GM21528 (cell line): ENCODE results near the gene SPI1.

Experiments used
- ATAC-seq: cut with Tn5 transposase; IDR thresholded peaks from one replicate; pipeline ENCODE4 v1.9.1; 2021; ENCODE audit warnings: mild to moderate bottlenecking, moderate library complexity; ENCODE audit not compliant: unreplicated experiment, low FRiP score

SPI1 gene

DNA sequence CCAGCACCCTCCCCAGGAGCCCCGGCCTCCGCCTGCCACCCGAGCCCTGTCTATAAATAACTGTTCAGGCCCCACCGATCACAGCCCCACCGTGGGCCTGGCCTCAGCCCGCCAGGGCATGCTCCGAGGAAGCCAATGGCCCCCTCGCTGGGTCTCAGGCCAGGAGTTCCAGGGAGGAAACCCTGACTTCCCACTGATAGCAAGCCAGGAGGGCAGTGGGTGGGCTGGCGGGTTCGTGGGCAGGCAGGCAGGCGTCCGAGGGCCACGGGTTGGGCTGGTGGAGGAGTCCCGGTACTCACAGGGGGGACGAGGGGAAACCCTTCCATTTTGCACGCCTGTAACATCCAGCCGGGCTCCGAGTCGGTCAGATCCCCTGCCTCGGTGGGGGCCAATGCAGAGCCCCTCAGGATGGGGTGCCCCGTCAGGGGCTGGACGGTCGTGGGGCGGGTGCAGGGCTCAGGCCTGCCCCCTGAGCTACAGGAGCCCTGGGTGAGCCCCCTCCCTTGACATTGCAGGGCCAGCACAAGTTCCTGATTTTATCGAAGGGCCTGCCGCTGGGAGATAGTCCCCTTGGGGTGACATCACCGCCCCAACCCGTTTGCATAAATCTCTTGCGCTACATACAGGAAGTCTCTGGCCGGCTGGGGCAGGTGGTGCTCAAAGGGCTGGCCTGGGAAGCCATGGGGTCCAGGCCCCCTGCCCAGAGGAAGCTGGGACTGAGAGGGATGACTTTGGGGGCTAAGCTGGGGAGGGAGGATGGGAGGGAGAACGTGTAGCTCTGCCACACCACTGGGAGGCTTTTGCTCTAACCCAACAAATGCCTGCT, at the start of gene SPI1:
Gene SPI1, minus strand, starts transcription at position 538 of the 826 bp plus-strand sequence. Its CDS starts 194 bp downstream, at position 344.
- peak; percentile 76 for ATAC-seq

- peak; percentile 87 for ATAC-seq
These were observed 48.0 kb upstream of the SPI1 start, which contains the start of gene PSMC3 for GRCh38 chr11:47426062-47426956. Gene PSMC3 (minus strand): TSS chr11:47426439. CDS start chr11:47426279, 160 bp downstream.

GRCh38 chr11:47425611-47426010, 47.3 kb upstream of the SPI1 start:
- ATAC-seq: peak; percentile 2

- no peak for ATAC-seq
These were observed 40.3 kb upstream of the SPI1 start for GRCh38 chr11:47418454-47419259.

GRCh38 chr11:47417712-47418111, 39.4 kb upstream of the SPI1 start:
- ATAC-seq: no peak

- no peak for ATAC-seq
These were observed 37.7 kb upstream of the SPI1 start for GRCh38 chr11:47415949-47416472.

- ATAC-seq: no peak
These were observed 36.9 kb upstream of the SPI1 start for GRCh38 chr11:47415091-47415854.

DNA sequence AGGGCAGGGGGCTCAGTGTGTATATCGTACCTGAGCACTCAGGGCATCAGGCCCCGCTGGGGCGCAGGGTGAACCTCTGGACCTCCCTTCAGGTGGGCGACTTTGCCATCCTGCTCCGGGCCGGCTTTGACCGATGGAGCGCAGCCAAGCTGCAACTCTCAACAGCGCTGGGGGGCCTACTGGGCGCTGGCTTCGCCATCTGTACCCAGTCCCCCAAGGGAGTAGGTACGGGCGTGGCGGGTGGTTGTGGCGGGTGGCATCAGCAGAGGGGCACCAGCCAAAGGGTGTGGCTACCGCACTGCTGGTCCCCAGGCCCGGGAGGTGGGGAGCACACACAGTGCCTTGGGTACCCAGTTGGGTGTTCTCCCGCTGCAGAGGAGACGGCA, 36.3 kb upstream of the SPI1 start:
- ATAC-seq: no peak

GRCh38 chr11:47413908-47414684, 35.7 kb upstream of the SPI1 start:
- no peak for ATAC-seq

DNA sequence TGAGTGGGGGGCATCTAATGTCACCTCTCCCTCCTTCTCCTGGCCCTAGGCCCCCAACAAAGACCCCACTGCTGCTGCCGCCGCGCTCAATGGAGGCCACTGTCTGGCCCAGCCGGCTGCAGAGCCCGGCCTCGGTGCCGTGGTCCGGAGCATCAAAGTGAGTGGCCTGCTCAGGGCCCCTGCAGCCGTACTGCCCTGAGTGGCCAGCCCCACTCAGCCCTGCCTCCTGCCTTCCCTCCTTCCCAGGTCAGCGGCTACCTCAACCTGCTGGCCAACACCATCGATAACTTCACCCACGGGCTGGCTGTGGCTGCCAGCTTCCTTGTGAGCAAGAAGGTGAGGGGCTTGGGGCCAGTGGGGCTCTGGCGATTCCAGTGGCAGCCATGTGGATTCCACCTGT, 35.0 kb upstream of the SPI1 start:
- ATAC-seq: no peak

- ATAC-seq: no peak
These were observed 33.8 kb upstream of the SPI1 start for GRCh38 chr11:47411884-47412746.

GRCh38 chr11:47410370-47411264, 32.3 kb upstream of the SPI1 start:
- ATAC-seq: no peak

DNA sequence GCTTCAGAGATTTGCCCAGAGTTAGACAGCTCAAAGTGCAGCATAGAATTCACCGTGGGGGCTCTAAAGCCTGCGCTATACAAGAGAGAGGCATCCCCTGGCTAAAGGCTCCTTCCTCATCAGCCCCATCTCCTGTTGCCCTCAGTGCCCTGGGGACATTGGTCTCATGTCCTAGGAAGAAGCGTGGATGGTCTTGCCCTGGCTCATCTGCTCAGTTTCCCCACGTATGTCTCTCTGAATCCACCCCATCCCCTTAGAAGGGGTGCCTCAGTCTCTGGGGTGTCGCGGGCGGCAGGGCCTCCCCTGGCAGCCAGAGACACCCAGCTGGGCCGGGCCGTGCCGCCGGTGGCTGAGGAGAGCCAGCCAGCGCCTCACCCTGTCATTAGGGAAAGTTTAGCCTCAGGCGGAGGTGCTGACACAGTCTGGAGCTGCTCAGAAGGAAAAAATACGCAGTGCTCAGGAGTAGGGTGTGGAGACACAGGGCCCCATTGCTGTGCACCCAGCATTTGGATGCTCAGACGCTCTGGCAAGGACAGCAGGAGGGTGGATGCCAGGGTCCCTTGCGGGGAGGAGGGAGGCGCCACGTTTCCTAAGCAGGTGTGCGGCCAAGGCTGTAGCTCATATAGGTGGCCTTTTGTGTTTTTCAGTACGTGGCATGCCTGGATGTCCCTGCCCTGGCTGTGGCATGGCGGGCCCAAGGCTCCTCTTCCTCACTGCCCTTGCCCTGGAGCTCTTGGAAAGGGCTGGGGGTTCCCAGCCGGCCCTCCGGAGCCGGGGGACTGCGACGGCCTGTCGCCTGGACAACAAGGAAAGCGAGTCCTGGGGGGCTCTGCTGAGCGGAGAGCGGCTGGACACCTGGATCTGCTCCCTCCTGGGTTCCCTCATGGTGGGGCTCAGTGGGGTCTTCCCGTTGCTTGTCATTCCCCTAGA, 31.4 kb upstream of the SPI1 start:
- ATAC-seq: no peak

DNA sequence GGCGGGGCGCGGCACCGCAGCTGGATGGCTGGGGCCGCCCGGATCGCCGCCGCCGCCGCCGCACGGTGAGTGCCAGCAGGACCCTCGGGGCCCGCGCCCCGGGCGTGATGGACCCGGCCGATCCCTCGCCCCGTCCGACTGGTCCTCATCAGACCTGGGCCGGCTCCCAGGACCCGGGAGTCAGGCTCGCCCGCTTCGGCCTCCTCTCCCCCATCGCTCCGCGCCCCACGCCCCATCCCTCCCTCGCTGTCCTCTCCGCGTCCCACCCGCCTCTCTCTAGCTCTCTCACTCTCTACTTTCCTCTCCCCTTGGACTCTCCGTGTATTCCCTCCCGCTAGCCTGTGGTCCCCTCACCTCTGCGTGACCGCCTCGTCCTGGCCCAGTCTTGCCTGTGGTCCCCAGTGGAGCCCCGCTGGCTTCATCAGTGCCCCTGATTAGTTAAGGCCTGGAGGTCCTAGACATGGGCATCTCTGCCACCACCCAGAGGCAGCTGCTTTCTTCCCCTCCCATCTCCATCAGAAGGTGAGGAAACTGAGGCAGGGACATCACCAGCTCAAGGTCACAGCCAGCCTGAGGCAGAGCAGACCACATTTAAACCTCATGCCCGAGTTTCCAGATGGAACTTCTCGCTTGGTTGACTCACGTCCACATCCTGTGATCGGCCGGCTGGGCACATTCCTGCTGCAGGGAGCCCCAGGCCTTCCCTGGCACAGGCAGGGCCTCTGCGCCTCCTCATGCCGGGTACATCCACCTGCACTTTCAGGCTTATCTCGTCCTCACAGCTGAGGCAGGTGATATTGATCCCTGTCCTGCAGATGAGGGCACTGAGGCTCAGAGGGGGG, 30.5 kb upstream of the SPI1 start:
- peak; percentile 1 for ATAC-seq
